ENCODE results near the gene PHLDA3. TPM values are rescaled to one million over a fixed set of nuclear protein-coding genes. Genes with fewer than 3 reads are reported as not detected.
A peak's percentile ranks its signal among the peaks of the same experiment; 100 is the strongest.

PHLDA3 gene
- total RNA-seq, 1 experiment from 2014 or later: 22.1 TPM

DNA sequence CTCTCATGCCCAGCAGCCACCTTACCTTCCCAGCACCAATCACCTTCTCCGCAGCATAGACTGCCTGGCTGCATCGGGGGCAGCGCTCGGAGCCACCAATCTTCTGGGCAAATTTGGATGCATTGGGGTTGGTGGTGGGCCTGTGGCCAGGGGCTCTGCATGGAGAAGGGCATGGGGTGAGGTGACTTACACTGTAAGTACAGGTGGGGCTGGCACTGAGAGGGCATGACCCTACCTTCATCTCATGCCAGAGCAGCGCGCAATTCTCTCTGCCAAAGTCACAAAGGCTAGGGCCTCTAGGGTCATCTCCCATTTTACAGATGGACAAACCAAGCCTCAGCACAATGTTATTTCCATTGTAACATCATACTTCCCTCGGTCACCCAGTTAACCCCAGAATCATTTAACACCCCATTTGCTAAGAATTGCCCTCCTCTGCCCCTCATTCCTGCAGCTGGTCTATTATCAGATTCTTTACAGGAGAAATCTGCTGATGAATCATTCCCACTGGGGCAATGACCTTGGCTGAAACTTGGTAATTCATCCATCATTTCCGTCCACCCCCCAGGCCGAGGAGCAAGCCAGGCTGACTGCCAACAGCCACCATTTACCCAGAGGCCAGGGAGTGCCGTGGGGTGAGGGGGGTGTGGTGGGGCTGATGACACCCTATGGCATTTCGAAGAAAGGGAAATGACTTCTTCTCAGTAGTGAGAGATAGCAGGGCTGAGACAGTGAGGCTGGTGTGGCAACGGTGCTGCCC is 20.0 kb upstream of the PHLDA3 start (continued):
- TF ChIP-seq, protein P1, sequence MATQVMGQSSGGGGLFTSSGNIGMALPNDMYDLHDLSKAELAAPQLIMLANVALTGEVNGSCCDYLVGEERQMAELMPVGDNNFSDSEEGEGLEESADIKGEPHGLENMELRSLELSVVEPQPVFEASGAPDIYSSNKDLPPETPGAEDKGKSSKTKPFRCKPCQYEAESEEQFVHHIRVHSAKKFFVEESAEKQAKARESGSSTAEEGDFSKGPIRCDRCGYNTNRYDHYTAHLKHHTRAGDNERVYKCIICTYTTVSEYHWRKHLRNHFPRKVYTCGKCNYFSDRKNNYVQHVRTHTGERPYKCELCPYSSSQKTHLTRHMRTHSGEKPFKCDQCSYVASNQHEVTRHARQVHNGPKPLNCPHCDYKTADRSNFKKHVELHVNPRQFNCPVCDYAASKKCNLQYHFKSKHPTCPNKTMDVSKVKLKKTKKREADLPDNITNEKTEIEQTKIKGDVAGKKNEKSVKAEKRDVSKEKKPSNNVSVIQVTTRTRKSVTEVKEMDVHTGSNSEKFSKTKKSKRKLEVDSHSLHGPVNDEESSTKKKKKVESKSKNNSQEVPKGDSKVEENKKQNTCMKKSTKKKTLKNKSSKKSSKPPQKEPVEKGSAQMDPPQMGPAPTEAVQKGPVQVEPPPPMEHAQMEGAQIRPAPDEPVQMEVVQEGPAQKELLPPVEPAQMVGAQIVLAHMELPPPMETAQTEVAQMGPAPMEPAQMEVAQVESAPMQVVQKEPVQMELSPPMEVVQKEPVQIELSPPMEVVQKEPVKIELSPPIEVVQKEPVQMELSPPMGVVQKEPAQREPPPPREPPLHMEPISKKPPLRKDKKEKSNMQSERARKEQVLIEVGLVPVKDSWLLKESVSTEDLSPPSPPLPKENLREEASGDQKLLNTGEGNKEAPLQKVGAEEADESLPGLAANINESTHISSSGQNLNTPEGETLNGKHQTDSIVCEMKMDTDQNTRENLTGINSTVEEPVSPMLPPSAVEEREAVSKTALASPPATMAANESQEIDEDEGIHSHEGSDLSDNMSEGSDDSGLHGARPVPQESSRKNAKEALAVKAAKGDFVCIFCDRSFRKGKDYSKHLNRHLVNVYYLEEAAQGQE (IDR thresholded peaks at IDR 0.05; ENCODE audit: low read depth): no peak
- TF ChIP-seq, protein P2, sequence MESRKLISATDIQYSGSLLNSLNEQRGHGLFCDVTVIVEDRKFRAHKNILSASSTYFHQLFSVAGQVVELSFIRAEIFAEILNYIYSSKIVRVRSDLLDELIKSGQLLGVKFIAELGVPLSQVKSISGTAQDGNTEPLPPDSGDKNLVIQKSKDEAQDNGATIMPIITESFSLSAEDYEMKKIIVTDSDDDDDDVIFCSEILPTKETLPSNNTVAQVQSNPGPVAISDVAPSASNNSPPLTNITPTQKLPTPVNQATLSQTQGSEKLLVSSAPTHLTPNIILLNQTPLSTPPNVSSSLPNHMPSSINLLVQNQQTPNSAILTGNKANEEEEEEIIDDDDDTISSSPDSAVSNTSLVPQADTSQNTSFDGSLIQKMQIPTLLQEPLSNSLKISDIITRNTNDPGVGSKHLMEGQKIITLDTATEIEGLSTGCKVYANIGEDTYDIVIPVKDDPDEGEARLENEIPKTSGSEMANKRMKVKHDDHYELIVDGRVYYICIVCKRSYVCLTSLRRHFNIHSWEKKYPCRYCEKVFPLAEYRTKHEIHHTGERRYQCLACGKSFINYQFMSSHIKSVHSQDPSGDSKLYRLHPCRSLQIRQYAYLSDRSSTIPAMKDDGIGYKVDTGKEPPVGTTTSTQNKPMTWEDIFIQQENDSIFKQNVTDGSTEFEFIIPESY (IDR thresholded peaks at IDR 0.05; ENCODE audit: extremely low read depth, insufficient replicate concordance, low read length): peak; percentile 13
- no peak for TF ChIP-seq SIN3A (IDR thresholded peaks at IDR 0.05; ENCODE audit: low read depth)
- TF ChIP-seq CEBPB (IDR thresholded peaks at IDR 0.05; ENCODE audit: low read depth): no peak; the same call in 1 of the 2 replicates
- TF ChIP-seq POLR2AphosphoS5 (IDR thresholded peaks at IDR 0.05; ENCODE audit: low read depth, low read length): peak; percentile 41; the same call in 1 of the 2 replicates
- no peak for TF ChIP-seq TCF7L2 (IDR thresholded peaks at IDR 0.05; ENCODE audit: borderline replicate concordance, extremely low read depth, insufficient read depth, insufficient read length)
- no peak for TF ChIP-seq EGR1 (IDR thresholded peaks at IDR 0.05; ENCODE audit: low read depth)
- TF ChIP-seq, protein P3, sequence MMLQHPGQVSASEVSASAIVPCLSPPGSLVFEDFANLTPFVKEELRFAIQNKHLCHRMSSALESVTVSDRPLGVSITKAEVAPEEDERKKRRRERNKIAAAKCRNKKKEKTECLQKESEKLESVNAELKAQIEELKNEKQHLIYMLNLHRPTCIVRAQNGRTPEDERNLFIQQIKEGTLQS (IDR thresholded peaks at IDR 0.05): no peak
- TF ChIP-seq FOSL1 (IDR thresholded peaks at IDR 0.05; ENCODE audit: low read depth): peak; percentile 81
- no peak for TF ChIP-seq RAD21 (IDR thresholded peaks at IDR 0.05; ENCODE audit: low read depth)
- no peak for TF ChIP-seq ELF1 (IDR thresholded peaks at IDR 0.05; ENCODE audit: borderline replicate concordance, low read depth)
